GM23338 (cell line): ENCODE results near the gene BTRC. TPM values are rescaled to one million over a fixed set of nuclear protein-coding genes. Genes with fewer than 3 reads are reported as not detected.

ENCODE experiments used
- ATAC-seq: fragments of 200-7000 bp; cut with Tn5 transposase; 3 replicates; pipeline ENCODE4 v1.9.1; 2020
- DNase-seq: peaks from one replicate; pipeline ENCODE4 v3.0.0-alpha.2; 2015; ENCODE audit warnings: low spot score
- H2AFZ ChIP-seq: fragments of 200-600 bp; sonication (generic); 2 replicates; pipeline ENCODE4 v1.8.0; 2016; ENCODE audit warnings: antibody characterized with exemption, mild to moderate bottlenecking, moderate library complexity
- H3F3A ChIP-seq: fragments of 200-600 bp; sonication (generic); replicated peaks from 2 replicates; pipeline ENCODE4 v1.8.0; 2017; ENCODE audit warnings: antibody characterized with exemption, mixed run types, low read depth
- H3K27ac ChIP-seq: fragments of 200-600 bp; sonication (generic); 2 replicates; pipeline ENCODE4 v1.6.1; 2016; ENCODE audit warnings: low read depth
- H3K27me3 ChIP-seq: fragments of 200-600 bp; sonication (generic); 2 replicates; pipeline ENCODE4 v1.8.0; 2016; ENCODE audit warnings: mild to moderate bottlenecking, mixed run types, moderate library complexity; ENCODE audit not compliant: insufficient read depth
- H3K36me3 ChIP-seq: fragments of 200-600 bp; sonication (generic); 2 replicates; pipeline ENCODE4 v1.8.0; 2016; ENCODE audit warnings: mild to moderate bottlenecking; ENCODE audit not compliant: insufficient read depth
- H3K4me1 ChIP-seq: fragments of 200-600 bp; sonication (generic); 2 replicates; pipeline ENCODE4 v1.8.0; 2016; ENCODE audit warnings: mild to moderate bottlenecking, moderate library complexity; ENCODE audit not compliant: insufficient read depth
- H3K4me2 ChIP-seq: fragments of 200-600 bp; sonication (generic); 2 replicates; pipeline ENCODE4 v1.7.1; 2017; ENCODE audit warnings: mixed run types
- H3K4me3 ChIP-seq: fragments of 200-600 bp; sonication (generic); 2 replicates; pipeline ENCODE4 v1.6.1; 2016; ENCODE audit warnings: mixed run types
- H3K79me2 ChIP-seq: fragments of 200-600 bp; sonication (generic); replicated peaks from 2 replicates; pipeline ENCODE4 v1.8.0; 2017; ENCODE audit warnings: mild to moderate bottlenecking; ENCODE audit not compliant: insufficient read depth
- H3K9me2 ChIP-seq: fragments of 200-600 bp; sonication (generic); 2 replicates; pipeline ENCODE4 v1.8.0; 2017; ENCODE audit not compliant: insufficient read depth
- H4K20me1 ChIP-seq: fragments of 200-600 bp; sonication (generic); replicated peaks from 2 replicates; pipeline ENCODE4 v1.8.0; 2017; ENCODE audit warnings: mild to moderate bottlenecking; ENCODE audit not compliant: insufficient read depth
- H3K27ac Mint-ChIP-seq: 2 replicates; pipeline ENCODE4 v1.8.0; 2020; ENCODE audit warnings: inconsistent platforms, mild to moderate bottlenecking, moderate library complexity, mixed read lengths
- H3K27me3 Mint-ChIP-seq: 3 replicates; pipeline ENCODE4 v1.8.0; 2022; ENCODE audit warnings: low read depth, mild to moderate bottlenecking, moderate library complexity, mixed read lengths, inconsistent platforms; ENCODE audit not compliant: insufficient read depth, poor library complexity
- H3K36me3 Mint-ChIP-seq: 3 replicates; pipeline ENCODE4 v1.8.0; 2021; ENCODE audit warnings: low read depth, mild to moderate bottlenecking, inconsistent platforms, moderate library complexity, mixed read lengths
- H3K4me1 Mint-ChIP-seq: 3 replicates; pipeline ENCODE4 v1.8.0; 2020; ENCODE audit warnings: mild to moderate bottlenecking, inconsistent platforms, mixed read lengths
- H3K4me3 Mint-ChIP-seq: 3 replicates; pipeline ENCODE4 v1.8.0; 2021; ENCODE audit warnings: moderate library complexity, mild to moderate bottlenecking, inconsistent platforms, mixed read lengths
- H3K9me3 Mint-ChIP-seq: 3 replicates; pipeline ENCODE4 v1.8.0; 2020; ENCODE audit warnings: moderate library complexity, mild to moderate bottlenecking, inconsistent platforms, mixed read lengths
- CREB1 ChIP-seq: fragments of 250-450 bp; sonication (Bioruptor Pico); IDR thresholded peaks from 2 replicates; pipeline ENCODE4 v1.5.0; 2020; ENCODE audit warnings: low read depth, mild to moderate bottlenecking, moderate library complexity
- EZH2 ChIP-seq: fragments of 200-600 bp; sonication (generic); IDR thresholded peaks from one replicate; pipeline ENCODE4 v1.8.0; 2017; ENCODE audit warnings: antibody characterized with exemption, mild to moderate bottlenecking, low read depth; ENCODE audit not compliant: unreplicated experiment
- EZH2phosphoT487 ChIP-seq: fragments of 200-600 bp; sonication (generic); IDR thresholded peaks from one replicate; pipeline ENCODE4 v1.8.1; 2018; ENCODE audit warnings: antibody characterized with exemption; ENCODE audit not compliant: unreplicated experiment
- POLR2AphosphoS5 ChIP-seq: IDR thresholded peaks from 2 replicates; pipeline ENCODE4 v1.6.1; 2016; ENCODE audit warnings: antibody characterized with exemption, low read depth
- STAT1 ChIP-seq: IDR thresholded peaks from one replicate; pipeline ENCODE4 v1.6.1; 2016; ENCODE audit warnings: antibody characterized with exemption; ENCODE audit not compliant: unreplicated experiment
- ZNF114 ChIP-seq: fragments of 250-450 bp; sonication (Bioruptor Pico); IDR thresholded peaks from 2 replicates; pipeline ENCODE4 v1.5.0; 2020; ENCODE audit warnings: mild to moderate bottlenecking, moderate library complexity
- polyA plus RNA-seq: library from polyadenylated mRNA; unstranded; fragments of >200 nt; fragmentation: Nextera tagmentation; extraction: Ambion mirVana; gene quantifications from 2 replicates; pipeline ENCODE4 v1.2.1, GENCODE V29; 2016
- total RNA-seq: library from RNA; depleted of rRNA; stranded (reverse); fragments of >200 nt; shearing (Covaris generic); gene quantifications from 2 replicates; pipeline ENCODE4 v1.2.3, GENCODE V29; 2014
- TF ChIP-seq, protein P1 (sequence below): fragments of 250-450 bp; sonication (Bioruptor Pico); IDR thresholded peaks from 2 replicates; pipeline ENCODE4 v1.5.0; 2020; ENCODE audit warnings: mild to moderate bottlenecking, moderate library complexity

Gene BTRC
- total and polyA plus RNA-seq, 2 experiments from 2014 or later = 10.0 to 17.5 TPM

DNA sequence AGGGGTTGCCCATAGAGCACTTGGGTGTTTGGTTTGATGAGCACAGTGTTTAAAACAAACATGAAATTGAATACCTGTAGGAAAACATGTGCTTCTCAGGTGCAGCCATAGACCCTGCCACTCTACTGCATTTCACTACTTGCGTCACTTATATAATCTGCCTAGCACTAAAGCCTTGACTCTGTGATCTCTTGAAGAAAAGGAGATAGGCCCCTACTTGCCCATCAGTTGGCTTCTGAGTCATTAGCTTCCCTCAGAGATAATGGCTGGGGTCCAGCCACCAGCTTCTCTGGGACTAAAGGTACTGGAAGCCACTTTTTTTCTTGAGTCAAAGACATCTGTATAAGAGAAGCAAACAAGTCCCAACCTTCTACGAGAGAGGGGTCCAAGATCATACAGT, 45.9 kb upstream of the BTRC start:
- Histone ChIP-seq H4K20me1 (no peaks in the 10 kb centered on the region), H3K4me2 (no peak overlapping the region), H3K4me1 (0 out of 2 replicates have a peak, but pooled peaks cover 18% of the 10 kb centered on the region), H3K79me2 (no peaks in the 10 kb centered on the region), H3K36me3 (no peaks in the 10 kb centered on the region), H3F3A (peaks cover 4% of the 10 kb centered on the region; the same call in 1 of the 2 replicates), H3K27ac (no peak overlapping the region), H3K4me3 (no peak overlapping the region), H2AFZ (no peak overlapping the region), H3K27me3 (peaks cover 17% of the 10 kb centered on the region; the same call in 1 of the 2 replicates), H3K9me2 (no peaks in the 10 kb centered on the region; the same call in 1 of the 2 replicates)
- no peaks in the 10 kb centered on the region for H3K9me3 Mint-ChIP-seq
- no peak for TF ChIP-seq ZNF114 (CRISPR knock-in tag)
- no peak for TF ChIP-seq EZH2phosphoT487
- TF ChIP-seq, protein P1, sequence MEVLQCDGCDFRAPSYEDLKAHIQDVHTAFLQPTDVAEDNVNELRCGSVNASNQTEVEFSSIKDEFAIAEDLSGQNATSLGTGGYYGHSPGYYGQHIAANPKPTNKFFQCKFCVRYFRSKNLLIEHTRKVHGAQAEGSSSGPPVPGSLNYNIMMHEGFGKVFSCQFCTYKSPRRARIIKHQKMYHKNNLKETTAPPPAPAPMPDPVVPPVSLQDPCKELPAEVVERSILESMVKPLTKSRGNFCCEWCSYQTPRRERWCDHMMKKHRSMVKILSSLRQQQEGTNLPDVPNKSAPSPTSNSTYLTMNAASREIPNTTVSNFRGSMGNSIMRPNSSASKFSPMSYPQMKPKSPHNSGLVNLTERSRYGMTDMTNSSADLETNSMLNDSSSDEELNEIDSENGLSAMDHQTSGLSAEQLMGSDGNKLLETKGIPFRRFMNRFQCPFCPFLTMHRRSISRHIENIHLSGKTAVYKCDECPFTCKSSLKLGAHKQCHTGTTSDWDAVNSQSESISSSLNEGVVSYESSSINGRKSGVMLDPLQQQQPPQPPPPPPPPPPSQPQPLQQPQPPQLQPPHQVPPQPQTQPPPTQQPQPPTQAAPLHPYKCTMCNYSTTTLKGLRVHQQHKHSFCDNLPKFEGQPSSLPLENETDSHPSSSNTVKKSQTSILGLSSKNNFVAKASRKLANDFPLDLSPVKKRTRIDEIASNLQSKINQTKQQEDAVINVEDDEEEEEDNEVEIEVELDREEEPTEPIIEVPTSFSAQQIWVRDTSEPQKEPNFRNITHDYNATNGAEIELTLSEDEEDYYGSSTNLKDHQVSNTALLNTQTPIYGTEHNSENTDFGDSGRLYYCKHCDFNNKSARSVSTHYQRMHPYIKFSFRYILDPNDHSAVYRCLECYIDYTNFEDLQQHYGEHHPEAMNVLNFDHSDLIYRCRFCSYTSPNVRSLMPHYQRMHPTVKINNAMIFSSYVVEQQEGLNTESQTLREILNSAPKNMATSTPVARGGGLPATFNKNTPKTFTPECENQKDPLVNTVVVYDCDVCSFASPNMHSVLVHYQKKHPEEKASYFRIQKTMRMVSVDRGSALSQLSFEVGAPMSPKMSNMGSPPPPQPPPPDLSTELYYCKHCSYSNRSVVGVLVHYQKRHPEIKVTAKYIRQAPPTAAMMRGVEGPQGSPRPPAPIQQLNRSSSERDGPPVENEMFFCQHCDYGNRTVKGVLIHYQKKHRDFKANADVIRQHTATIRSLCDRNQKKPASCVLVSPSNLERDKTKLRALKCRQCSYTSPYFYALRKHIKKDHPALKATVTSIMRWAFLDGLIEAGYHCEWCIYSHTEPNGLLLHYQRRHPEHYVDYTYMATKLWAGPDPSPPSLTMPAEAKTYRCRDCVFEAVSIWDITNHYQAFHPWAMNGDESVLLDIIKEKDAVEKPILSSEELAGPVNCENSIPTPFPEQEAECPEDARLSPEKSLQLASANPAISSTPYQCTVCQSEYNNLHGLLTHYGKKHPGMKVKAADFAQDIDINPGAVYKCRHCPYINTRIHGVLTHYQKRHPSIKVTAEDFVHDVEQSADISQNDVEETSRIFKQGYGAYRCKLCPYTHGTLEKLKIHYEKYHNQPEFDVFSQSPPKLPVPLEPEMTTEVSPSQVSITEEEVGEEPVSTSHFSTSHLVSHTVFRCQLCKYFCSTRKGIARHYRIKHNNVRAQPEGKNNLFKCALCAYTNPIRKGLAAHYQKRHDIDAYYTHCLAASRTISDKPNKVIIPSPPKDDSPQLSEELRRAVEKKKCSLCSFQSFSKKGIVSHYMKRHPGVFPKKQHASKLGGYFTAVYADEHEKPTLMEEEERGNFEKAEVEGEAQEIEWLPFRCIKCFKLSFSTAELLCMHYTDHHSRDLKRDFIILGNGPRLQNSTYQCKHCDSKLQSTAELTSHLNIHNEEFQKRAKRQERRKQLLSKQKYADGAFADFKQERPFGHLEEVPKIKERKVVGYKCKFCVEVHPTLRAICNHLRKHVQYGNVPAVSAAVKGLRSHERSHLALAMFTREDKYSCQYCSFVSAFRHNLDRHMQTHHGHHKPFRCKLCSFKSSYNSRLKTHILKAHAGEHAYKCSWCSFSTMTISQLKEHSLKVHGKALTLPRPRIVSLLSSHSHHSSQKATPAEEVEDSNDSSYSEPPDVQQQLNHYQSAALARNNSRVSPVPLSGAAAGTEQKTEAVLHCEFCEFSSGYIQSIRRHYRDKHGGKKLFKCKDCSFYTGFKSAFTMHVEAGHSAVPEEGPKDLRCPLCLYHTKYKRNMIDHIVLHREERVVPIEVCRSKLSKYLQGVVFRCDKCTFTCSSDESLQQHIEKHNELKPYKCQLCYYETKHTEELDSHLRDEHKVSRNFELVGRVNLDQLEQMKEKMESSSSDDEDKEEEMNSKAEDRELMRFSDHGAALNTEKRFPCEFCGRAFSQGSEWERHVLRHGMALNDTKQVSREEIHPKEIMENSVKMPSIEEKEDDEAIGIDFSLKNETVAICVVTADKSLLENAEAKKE = no peak
- no peak for TF ChIP-seq EZH2
- no peak for TF ChIP-seq POLR2AphosphoS5
- TF ChIP-seq CREB1 = no peak
- TF ChIP-seq STAT1 = no peak
- no peak overlapping the region for H3K27ac Mint-ChIP-seq
- peaks cover 27% of the 10 kb centered on the region for H3K27me3 Mint-ChIP-seq
- no peak for ATAC-seq
- H3K4me1 Mint-ChIP-seq = peaks cover 21% of the 10 kb centered on the region; the same call in 2 of the 3 replicates
- no peaks in the 10 kb centered on the region for H3K36me3 Mint-ChIP-seq
- DNase-seq = no peak
- no peak overlapping the region for H3K4me3 Mint-ChIP-seq
